K562 (cell line): ENCODE data around the gene CCDC71L. TPM values are rescaled to one million over a fixed set of nuclear protein-coding genes. Genes with fewer than 3 reads are reported as not detected.

Experiments
- CCNT2 ChIP-seq: IDR thresholded peaks from 2 replicates; pipeline ENCODE4 v1.6.1; 2011; ENCODE audit warnings: borderline replicate concordance, low read depth, mild to moderate bottlenecking, moderate library complexity, mixed read lengths, low read length; ENCODE audit not compliant: insufficient read length; ENCODE audit errors: extremely low read depth
- EHMT2 ChIP-seq: fragments of 450-650 bp; IDR thresholded peaks from 2 replicates; pipeline ENCODE4 v1.6.1; 2018; ENCODE audit warnings: antibody characterized with exemption
- ETV5 ChIP-seq: sonication (generic); formaldehyde crosslinking; IDR thresholded peaks from 2 replicates; pipeline ENCODE4 v1.4.0; 2020; ENCODE audit warnings: low read depth, mild to moderate bottlenecking, missing genetic modification reagents
- FOXK2 ChIP-seq, 2 experiments: fragments of 450-650 bp; IDR thresholded peaks in 1 of 2; conservative IDR thresholded peaks in 1 of 2; 2 replicates each; pipeline ENCODE4 v1.6.1; 2016; ENCODE audit warnings: low read depth in 2 of 2, mild to moderate bottlenecking in 1 of 2
- HEY1 ChIP-seq: fragments of 250-450 bp; sonication (Bioruptor Pico); IDR thresholded peaks from 2 replicates; pipeline ENCODE4 v1.5.0; 2020; ENCODE audit warnings: mild to moderate bottlenecking, moderate library complexity, borderline replicate concordance
- HOMEZ ChIP-seq: fragments of 250-450 bp; sonication (Bioruptor Pico); IDR thresholded peaks from 2 replicates; pipeline ENCODE4 v1.4.0; 2020; ENCODE audit warnings: mild to moderate bottlenecking, moderate library complexity
- KLF1 ChIP-seq: fragments of 450-650 bp; IDR thresholded peaks from 2 replicates; pipeline ENCODE4 v1.6.1; 2016; ENCODE audit warnings: missing genetic modification characterization, missing compliant biosample characterization
- KLF13 ChIP-seq: fragments of 450-650 bp; IDR thresholded peaks from 2 replicates; pipeline ENCODE4 v1.6.1; 2016; ENCODE audit warnings: missing genetic modification characterization, low read depth, mild to moderate bottlenecking, missing compliant biosample characterization, moderate library complexity, borderline replicate concordance
- MBD2 ChIP-seq: sonication (generic); IDR thresholded peaks from 2 replicates; pipeline ENCODE4 v1.6.1; 2016; ENCODE audit warnings: low read depth, borderline replicate concordance
- NBN ChIP-seq: fragments of 450-650 bp; IDR thresholded peaks from 2 replicates; pipeline ENCODE4 v1.6.1; 2016; ENCODE audit warnings: low read depth, mild to moderate bottlenecking
- NCOR1 ChIP-seq: fragments of 450-650 bp; IDR thresholded peaks from 2 replicates; pipeline ENCODE4 v1.6.1; 2016; ENCODE audit warnings: mild to moderate bottlenecking, moderate library complexity
- RAD21 ChIP-seq, 2 experiments: fragments of 250-450 bp in 1 of 2; fragments of 450-650 bp in 1 of 2; sonication (Bioruptor Pico) in 1 of 2; formaldehyde crosslinking in 1 of 2; IDR thresholded peaks in 1 of 2; conservative IDR thresholded peaks in 1 of 2; 2 replicates each; pipeline versions ENCODE4 v1.4.0 to v1.8.0; 2020 to 2022; ENCODE audit warnings: mild to moderate bottlenecking in 2 of 2, moderate library complexity in 1 of 2
- SIRT6 ChIP-seq: IDR thresholded peaks from one replicate; pipeline ENCODE4 v1.6.1; 2012; ENCODE audit warnings: low read depth, mild to moderate bottlenecking, control low read depth, inconsistent platforms, low read length, moderate library complexity
- SMARCA4 ChIP-seq: fragments of 450-650 bp; IDR thresholded peaks from 2 replicates; pipeline ENCODE4 v1.6.1; 2016
- SPI1 ChIP-seq: IDR thresholded peaks from 2 replicates; pipeline ENCODE4 v1.6.1; 2011; ENCODE audit warnings: low read depth, low read length, control low read depth, borderline replicate concordance
- SRSF3 ChIP-seq: fragments of 200-400 bp; formaldehyde crosslinking; IDR thresholded peaks from 2 replicates; pipeline ENCODE4 v1.6.1; 2016; ENCODE audit warnings: mild to moderate bottlenecking, low read length, moderate library complexity; ENCODE audit not compliant: insufficient read depth
- TCF3 ChIP-seq: sonication (generic); formaldehyde crosslinking; IDR thresholded peaks from 2 replicates; pipeline ENCODE4 v1.4.0; 2020; ENCODE audit warnings: mild to moderate bottlenecking, missing genetic modification reagents
- VEZF1 ChIP-seq: fragments of 200-800 bp; sonication (Bioruptor generic); IDR thresholded peaks from 2 replicates; pipeline ENCODE4 v1.6.1; 2017; ENCODE audit warnings: missing genetic modification characterization, missing compliant biosample characterization
- ZEB2 ChIP-seq: fragments of 450-650 bp; IDR thresholded peaks from 2 replicates; pipeline ENCODE4 v1.6.1; 2016
- ZNF134 ChIP-seq: fragments of 250-450 bp; sonication (Bioruptor Pico); conservative IDR thresholded peaks from 2 replicates; pipeline ENCODE4 v1.4.0; 2020
- ZNF324 ChIP-seq: fragments of 250-450 bp; sonication (Bioruptor Pico); IDR thresholded peaks from 2 replicates; pipeline ENCODE4 v1.4.0; 2020; ENCODE audit warnings: mild to moderate bottlenecking
- polyA plus RNA-seq, 8 experiments: library from polyadenylated mRNA; depleted of rRNA in 4 of 8; stranded (reverse) in 5 of 8; unstranded in 3 of 8; fragments of >200 nt; fragmentation: Nextera tagmentation in 2 of 8; fragmentation: Illumina TruSeq in 1 of 8; extraction: Ambion mirVana in 2 of 8; extraction: Trizol in 1 of 8; gene quantifications; 2 replicates each; pipeline versions ENCODE4 v1.2.1 to v1.2.3, GENCODE V29; 2011 to 2014; ENCODE audit warnings: inconsistent platforms in 1 of 8, missing spikeins in 1 of 8
- total RNA-seq, 7 experiments: library from RNA; depleted of rRNA in 6 of 7; stranded (reverse); fragments of >200 nt in 6 of 7; fragmentation: Illumina TruSeq in 2 of 7; extraction: Trizol in 2 of 7; gene quantifications; 2 replicates each; pipeline versions ENCODE4 v1.2.1 to v1.2.3, GENCODE V29; 2011 to 2021; ENCODE audit warnings: low replicate concordance in 1 of 7
- TF ChIP-seq, protein P1 (sequence below): sonication (generic); formaldehyde crosslinking; IDR thresholded peaks from 2 replicates; pipeline ENCODE4 v1.8.1; 2023; ENCODE audit warnings: mild to moderate bottlenecking, missing genetic modification reagents

Gene CCDC71L
- total and polyA plus RNA-seq, 9 of the 15 experiments (the other 6 are each of a cell fraction or from before 2014, with no cell fraction given), result 5.7 to 108 (median 25.4) TPM

DNA sequence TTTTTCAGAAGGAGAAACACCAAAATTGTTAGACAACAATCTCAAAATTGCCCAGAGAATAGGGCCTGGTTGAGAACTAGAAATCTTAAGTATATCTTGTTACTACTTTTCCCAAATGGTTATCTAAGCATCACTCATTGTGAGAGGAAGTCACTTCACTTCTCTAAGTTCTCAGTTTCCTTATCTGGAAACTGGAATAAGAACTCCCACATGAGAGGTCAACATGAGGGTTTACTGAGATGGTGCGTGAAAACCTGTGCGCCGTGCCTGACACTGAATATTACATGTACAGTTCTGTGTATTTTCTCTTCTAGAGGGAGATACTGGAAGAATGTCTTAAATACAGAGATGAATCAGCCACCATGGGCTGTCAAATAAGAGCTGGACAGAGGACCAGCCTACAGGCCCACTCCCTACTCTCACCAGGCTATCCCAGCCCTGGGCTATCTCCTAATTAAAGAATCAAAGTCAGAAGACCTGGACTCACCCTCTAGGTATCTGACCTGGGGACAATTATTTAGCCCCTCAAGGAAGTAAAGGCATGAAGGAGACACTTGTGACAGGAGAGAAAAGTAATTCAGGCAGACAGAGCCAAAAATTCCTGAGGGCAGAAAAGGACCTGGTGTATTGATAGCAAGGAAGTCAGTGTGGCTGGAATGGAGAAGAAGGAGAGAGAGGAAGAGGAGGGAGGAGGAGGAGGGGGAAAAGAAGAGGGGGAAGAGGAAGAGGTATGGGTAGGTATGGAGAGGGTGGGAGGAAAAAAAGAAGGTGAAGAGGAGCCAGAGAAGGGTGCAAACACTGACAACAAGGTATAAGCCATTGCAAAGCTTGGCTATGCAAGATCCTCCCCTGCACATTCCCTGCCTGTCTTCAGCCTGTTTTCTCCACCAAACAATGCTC, 44.9 kb downstream of the CCDC71L start (continued):
- peak; percentile 38 for TF ChIP-seq VEZF1
- TF ChIP-seq NBN, result peak; percentile 40; the same call in 1 of the 2 replicates
- TF ChIP-seq RAD21 (CRISPR knock-in tag; conservative IDR thresholded peaks at IDR 0.05 in 1 of 2, IDR thresholded peaks at IDR 0.05 in 1 of 2), result peak in 1 of 2 experiments; percentile 11; a peak in 2 of 4 replicates
- TF ChIP-seq ZNF134, result no peak
- peak; percentile 65 for TF ChIP-seq TCF3
- peak; percentile 74 for TF ChIP-seq SMARCA4
- no peak for TF ChIP-seq ZNF324 (CRISPR knock-in tag)
- TF ChIP-seq HOMEZ (CRISPR knock-in tag), result no peak
- no peak for TF ChIP-seq MBD2
- no peak for TF ChIP-seq KLF1 (tag)
- TF ChIP-seq FOXK2 (conservative IDR thresholded peaks at IDR 0.05 in 1 of 2, IDR thresholded peaks at IDR 0.05 in 1 of 2; ENCODE audit: low read depth in 2 of 2), result peak; percentile 56 to 62; a peak in 3 of 4 replicates
- TF ChIP-seq KLF13 (tag), result no peak
- no peak for TF ChIP-seq HEY1 (CRISPR knock-in tag)
- TF ChIP-seq, protein P1, sequence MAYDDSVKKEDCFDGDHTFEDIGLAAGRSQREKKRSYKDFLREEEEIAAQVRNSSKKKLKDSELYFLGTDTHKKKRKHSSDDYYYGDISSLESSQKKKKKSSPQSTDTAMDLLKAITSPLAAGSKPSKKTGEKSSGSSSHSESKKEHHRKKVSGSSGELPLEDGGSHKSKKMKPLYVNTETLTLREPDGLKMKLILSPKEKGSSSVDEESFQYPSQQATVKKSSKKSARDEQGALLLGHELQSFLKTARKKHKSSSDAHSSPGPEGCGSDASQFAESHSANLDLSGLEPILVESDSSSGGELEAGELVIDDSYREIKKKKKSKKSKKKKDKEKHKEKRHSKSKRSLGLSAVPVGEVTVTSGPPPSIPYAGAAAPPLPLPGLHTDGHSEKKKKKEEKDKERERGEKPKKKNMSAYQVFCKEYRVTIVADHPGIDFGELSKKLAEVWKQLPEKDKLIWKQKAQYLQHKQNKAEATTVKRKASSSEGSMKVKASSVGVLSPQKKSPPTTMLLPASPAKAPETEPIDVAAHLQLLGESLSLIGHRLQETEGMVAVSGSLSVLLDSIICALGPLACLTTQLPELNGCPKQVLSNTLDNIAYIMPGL (CRISPR knock-in tag), result no peak
- no peak for TF ChIP-seq CCNT2
- TF ChIP-seq ZEB2, result peak; percentile 28; the same call in 1 of the 2 replicates
- TF ChIP-seq SRSF3, result no peak
- TF ChIP-seq SPI1, result peak; percentile 86
- 0 out of 2 replicates have a peak, but pooled peaks have one; percentile 32 for TF ChIP-seq NCOR1
- no peak for TF ChIP-seq SIRT6
- TF ChIP-seq EHMT2, result peak; percentile 84; the same call in 1 of the 2 replicates
- TF ChIP-seq ETV5 (CRISPR knock-in tag), result peak; percentile 24; the same call in 1 of the 2 replicates
